Adrenal gland (tissue), 12 donors: ENCODE results near the gene TBC1D9. TPM values are rescaled to one million over a fixed set of nuclear protein-coding genes. Genes with fewer than 3 reads are reported as not detected.

ENCODE experiments used
- DNase-seq, 7 donors: peaks; one replicate each; pipeline ENCODE4 v3.0.0-alpha.2; 2019 to 2020
- H3K27ac ChIP-seq, 5 donors: fragments of 200-600 bp; sonication (generic) in 4 of 5; 1 replicate in 3 of 5; 2 replicates in 2 of 5; pipeline versions ENCODE4 v1.5.1 to v1.8.0; 2016 to 2020; ENCODE audit warnings: mild to moderate bottlenecking in 1 of 5
- H3K27me3 ChIP-seq: fragments of 200-600 bp; 2 replicates; pipeline ENCODE4 v1.8.0; 2021
- H3K36me3 ChIP-seq, 2 donors: fragments of 200-600 bp; replicated peaks in 1 of 2; 1 replicate in 1 of 2; 2 replicates in 1 of 2; pipeline versions ENCODE4 v1.5.1 to v1.8.0; 2018 to 2022
- H3K4me1 ChIP-seq, 2 donors: fragments of 200-600 bp; replicated peaks in 1 of 2; 1 replicate in 1 of 2; 2 replicates in 1 of 2; pipeline versions ENCODE4 v1.5.1 to v1.8.0; 2018 to 2021
- H3K4me3 ChIP-seq, 4 donors: fragments of 200-600 bp; sonication (generic) in 3 of 4; one replicate each; pipeline ENCODE4 v1.5.1; 2016 to 2018
- H3K9me3 ChIP-seq, 3 donors: fragments of 200-600 bp; sonication (generic) in 1 of 3; replicated peaks in 1 of 3; 1 replicate in 2 of 3; 2 replicates in 1 of 3; pipeline versions ENCODE4 v1.5.1 to v1.8.0; 2016 to 2021
- POLR2A ChIP-seq, 2 donors: fragments of 450-650 bp; IDR thresholded peaks; one replicate each; pipeline ENCODE4 v1.6.1; 2017; ENCODE audit warnings: antibody characterized with exemption in 2 of 2, mild to moderate bottlenecking in 2 of 2, moderate library complexity in 1 of 2
- WGBS, 4 donors: extraction: QIAGEN DNeasy Blood & Tissue Kit in 2 of 4; methylation state at CpG; one replicate each; pipeline versions ENCODE4 v1.1.5 to v1.1.7; 2013 to 2017; 5-methylcytosine and 5-hydroxymethylcytosine counted together
- intact Hi-C, 2 donors: fragments of 100-400 bp; cut with DNase I; formaldehyde crosslinking; loops; one replicate each; pipeline versions ENCODE4 v1.14.1 to v1.15.0; 2022 to 2023
- polyA plus RNA-seq, 3 donors: library from polyadenylated mRNA; stranded (reverse); fragments of 200-250 nt in 2 of 3; fragments of 350-450 nt in 1 of 3; fragmentation: Illumina TruSeq in 1 of 3; extraction: RNeasy Lipid Tissue Mini Kit (QIAGEN cat#74804) in 1 of 3; gene quantifications; one replicate each; pipeline ENCODE4 v1.2.3, GENCODE V29; 2013 to 2014
- total RNA-seq, 9 donors: library from RNA; depleted of rRNA in 4 of 9; stranded (reverse); fragments of >200 nt in 4 of 9; fragments of 120-200 nt in 1 of 9; fragmentation: NEBNext Ultra II Directional in 1 of 9; extraction: Animal tissue kit (Norgen Biotek cat#: 25700) in 1 of 9; gene quantifications; one replicate each; pipeline versions ENCODE4 v1.1.0 to v1.2.4, GENCODE V29; 2013 to 2023
- TF ChIP-seq, protein P1 (sequence below), 6 experiments: fragments of 450-650 bp in 4 of 6; fragments of 200-600 bp in 2 of 6; sonication (generic) in 1 of 6; IDR thresholded peaks; 1 replicate in 5 of 6; 2 replicates in 1 of 6; pipeline versions ENCODE4 v1.5.1 to v1.8.0; 2016 to 2021; ENCODE audit warnings: antibody characterized with exemption in 6 of 6, mild to moderate bottlenecking in 2 of 6, moderate library complexity in 1 of 6
- donor health status: healthy with polysubstance abuse.
- donor health status: Bipolar disorder and iron deficiency.
- donor health status: DM: yes; HTN: yes; CAD: no.
- donor health status: DM: no; HTN: no; CAD: no.
- donor health status: DM: no; HTN: no; CAD: no.
- donor health status: DM: yes; HTN: yes; CAD: no.

The TBC1D9 gene
- total and polyA plus RNA-seq, 12 donors, result 3.8 to 27.7 (median 14.3) TPM

DNA sequence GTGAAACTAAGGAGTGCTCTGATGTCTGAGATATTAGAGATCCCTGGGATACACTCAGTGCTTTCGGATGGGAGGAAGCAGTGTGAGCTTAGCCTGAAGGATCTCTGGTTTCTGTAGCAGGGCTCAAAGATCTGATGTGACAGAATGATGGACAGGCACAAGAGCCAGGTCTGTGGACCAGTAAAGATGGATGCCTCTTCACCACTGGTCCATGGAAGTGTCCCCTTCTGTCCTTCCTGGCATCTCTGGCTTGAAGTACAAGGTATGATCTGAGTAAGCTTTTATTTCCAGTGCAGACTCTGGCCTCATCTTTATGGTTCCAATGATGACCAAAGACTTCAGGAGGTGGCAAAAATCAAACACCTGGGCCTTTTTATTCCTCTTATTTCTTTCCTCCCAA lies 88.1 kb downstream of the TBC1D9 start:
- no peak overlapping the region for H3K4me3 ChIP-seq
- no peak for DNase-seq
- WGBS, 4 donors, result 88 to 100% (median 92%) methylated on average over 1 of the region's 1 CpG
- H3K4me1 ChIP-seq, result no peaks in the 10 kb centered on the region
- H3K36me3 ChIP-seq, result peaks cover 0 to 21% of the 10 kb centered on the region in 2 donors
- H3K9me3 ChIP-seq, result no peaks in the 10 kb centered on the region
- H3K27ac ChIP-seq, result no peak overlapping the region
- TF ChIP-seq POLR2A (IDR thresholded peaks at IDR 0.05), result no peak
- TF ChIP-seq, protein P1, sequence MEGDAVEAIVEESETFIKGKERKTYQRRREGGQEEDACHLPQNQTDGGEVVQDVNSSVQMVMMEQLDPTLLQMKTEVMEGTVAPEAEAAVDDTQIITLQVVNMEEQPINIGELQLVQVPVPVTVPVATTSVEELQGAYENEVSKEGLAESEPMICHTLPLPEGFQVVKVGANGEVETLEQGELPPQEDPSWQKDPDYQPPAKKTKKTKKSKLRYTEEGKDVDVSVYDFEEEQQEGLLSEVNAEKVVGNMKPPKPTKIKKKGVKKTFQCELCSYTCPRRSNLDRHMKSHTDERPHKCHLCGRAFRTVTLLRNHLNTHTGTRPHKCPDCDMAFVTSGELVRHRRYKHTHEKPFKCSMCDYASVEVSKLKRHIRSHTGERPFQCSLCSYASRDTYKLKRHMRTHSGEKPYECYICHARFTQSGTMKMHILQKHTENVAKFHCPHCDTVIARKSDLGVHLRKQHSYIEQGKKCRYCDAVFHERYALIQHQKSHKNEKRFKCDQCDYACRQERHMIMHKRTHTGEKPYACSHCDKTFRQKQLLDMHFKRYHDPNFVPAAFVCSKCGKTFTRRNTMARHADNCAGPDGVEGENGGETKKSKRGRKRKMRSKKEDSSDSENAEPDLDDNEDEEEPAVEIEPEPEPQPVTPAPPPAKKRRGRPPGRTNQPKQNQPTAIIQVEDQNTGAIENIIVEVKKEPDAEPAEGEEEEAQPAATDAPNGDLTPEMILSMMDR (IDR thresholded peaks at IDR 0.05), result no peak
- H3K27me3 ChIP-seq, result no peaks in the 10 kb centered on the region
- intact Hi-C loops, result no loop called here

DNA sequence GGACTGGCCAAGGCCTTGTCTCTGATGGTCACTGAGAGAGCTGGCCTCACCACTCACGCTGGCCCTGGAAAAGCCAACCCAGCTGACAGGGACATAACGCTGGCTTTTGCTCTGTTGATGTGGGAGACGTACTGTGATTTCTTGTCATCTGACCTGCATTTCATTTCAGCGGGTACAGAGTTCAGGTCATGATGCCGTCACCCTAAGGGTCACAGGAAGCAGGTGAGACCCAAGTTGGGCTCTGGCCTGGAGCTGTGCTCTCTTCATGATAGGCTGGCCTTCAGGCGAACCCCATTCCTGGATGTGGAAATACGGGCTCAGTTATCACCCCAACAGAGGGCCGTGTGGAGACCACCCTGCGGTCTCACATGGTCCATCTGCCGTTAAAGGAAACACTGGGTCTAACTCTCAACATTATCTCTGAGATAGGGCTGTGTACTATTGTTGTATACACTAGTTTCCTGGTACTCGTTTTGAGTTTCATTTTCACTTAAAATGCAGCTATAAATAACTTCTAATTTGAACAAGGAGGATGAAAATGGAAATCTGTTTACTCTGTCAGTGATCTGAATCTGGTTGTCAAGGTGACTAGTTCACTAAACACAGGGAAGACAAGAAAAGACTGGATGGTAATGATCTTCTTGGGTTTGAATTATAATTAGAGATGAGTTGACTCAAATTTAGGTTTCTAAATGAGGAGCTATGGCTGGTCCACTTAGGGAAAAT lies 89.1 kb downstream of the TBC1D9 start:
- TF ChIP-seq, protein P1 (IDR thresholded peaks at IDR 0.05), result no peak
- TF ChIP-seq POLR2A (IDR thresholded peaks at IDR 0.05), result no peak

DNA sequence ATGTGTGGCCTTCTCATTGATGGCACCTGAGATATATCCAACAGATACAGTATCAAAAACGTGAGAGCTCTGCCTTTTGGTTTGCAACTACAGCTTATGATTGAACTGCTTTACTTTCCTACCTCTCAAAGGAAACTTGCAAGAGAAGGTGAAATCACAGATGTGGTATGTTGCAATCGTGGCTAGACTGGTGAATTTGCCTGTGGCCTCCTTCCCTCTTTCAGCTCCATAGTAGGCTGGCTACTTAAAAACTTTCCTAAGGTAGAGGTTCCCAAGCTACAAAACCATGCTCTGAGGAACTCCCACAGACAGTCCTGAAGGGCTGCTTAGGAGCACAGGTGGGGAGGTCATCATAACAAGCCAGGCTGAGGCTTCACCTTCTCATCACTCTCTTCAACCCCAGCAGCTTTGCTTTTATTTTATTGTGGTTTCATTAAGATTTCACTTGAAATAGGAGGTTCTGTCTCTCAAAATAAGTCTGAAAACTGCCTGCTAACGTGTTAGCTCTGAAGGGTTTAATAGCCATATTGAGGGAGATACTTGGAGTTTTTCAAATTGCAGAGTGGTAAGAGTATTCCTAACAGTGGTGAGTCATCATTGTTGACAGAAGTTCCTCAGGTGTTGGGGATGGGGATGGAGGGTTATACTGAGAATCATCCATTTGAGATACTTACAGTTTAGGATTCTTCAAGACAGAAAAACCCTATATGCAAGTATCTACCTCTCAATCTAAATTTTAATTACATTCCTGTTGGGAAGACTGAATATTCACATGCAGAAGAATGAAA lies 93.9 kb downstream of the TBC1D9 start:
- TF ChIP-seq POLR2A (IDR thresholded peaks at IDR 0.05), result no peak
- TF ChIP-seq, protein P1 (IDR thresholded peaks at IDR 0.05), result no peak
- Histone ChIP-seq H3K4me3 (no peak overlapping the region), H3K9me3 (no peaks in the 10 kb centered on the region), H3K36me3 (peaks cover 0 to 43% of the 10 kb centered on the region in 2 donors), H3K4me1 (no peaks in the 10 kb centered on the region), H3K27me3 (no peaks in the 10 kb centered on the region), H3K27ac (no peak overlapping the region)
- 69 to 89% (median 86%) methylated on average over 3 of the region's 3 CpGs for WGBS, 4 donors
- DNase-seq, result no peak
- intact Hi-C loops, result no loop called here

More for the DNA sequence above, 89.1 kb downstream of the TBC1D9 start:
- intact Hi-C loops, result no loop called here
- H3K27ac ChIP-seq, result no peak overlapping the region
- no peak overlapping the region for H3K4me3 ChIP-seq
- peaks cover 0 to 24% of the 10 kb centered on the region in 2 donors for H3K36me3 ChIP-seq
- H3K4me1 ChIP-seq, result no peaks in the 10 kb centered on the region
- no peak for DNase-seq
- 76 to 89% (median 80%) methylated on average over 10 to 11 of the region's 11 CpGs for WGBS, 4 donors
- H3K9me3 ChIP-seq, result no peaks in the 10 kb centered on the region
- no peaks in the 10 kb centered on the region for H3K27me3 ChIP-seq

DNA sequence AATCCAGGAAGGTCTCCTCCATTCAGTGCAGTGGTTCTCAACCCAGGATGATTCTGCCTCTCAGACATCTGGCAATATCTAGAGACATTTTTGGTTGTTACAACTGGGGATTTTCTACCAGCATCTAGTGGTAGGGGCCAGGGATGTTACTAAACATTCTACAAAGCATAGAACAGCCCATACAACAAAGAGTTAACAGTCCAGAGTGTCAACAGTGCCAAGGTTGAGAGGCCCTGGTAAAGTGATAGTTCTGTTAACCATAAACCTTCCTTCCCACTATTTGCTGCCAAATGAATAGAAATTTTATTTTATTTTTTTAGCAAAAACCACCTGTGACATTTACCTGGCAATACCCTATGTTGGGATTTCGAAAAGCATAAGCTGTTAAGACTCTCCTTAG lies 94.6 kb downstream of the TBC1D9 start:
- TF ChIP-seq, protein P1 (IDR thresholded peaks at IDR 0.05), result no peak
- no peak for TF ChIP-seq POLR2A (IDR thresholded peaks at IDR 0.05)
- intact Hi-C loops, result no loop called here
- H3K27ac ChIP-seq, result no peak overlapping the region
- H3K27me3 ChIP-seq, result no peaks in the 10 kb centered on the region
- DNase-seq, result no peak
- 92 to 100% (median 97%) methylated on average over 1 of the region's 1 CpG for WGBS, 4 donors
- H3K36me3 ChIP-seq, result peaks cover 0 to 51% of the 10 kb centered on the region in 2 donors
- no peaks in the 10 kb centered on the region for H3K9me3 ChIP-seq
- H3K4me1 ChIP-seq, result no peaks in the 10 kb centered on the region
- H3K4me3 ChIP-seq, result no peak overlapping the region
